HFF-Myc (cell line): ENCODE measurements around the gene PLPP7.
"Not testable (repeated sequence)": the region's sequence is repeated elsewhere in the genome, so short reads cannot be mapped to it uniquely, and the experiment has no call there.

Source experiments
- DNase-seq: peaks from one replicate; pipeline ENCODE4 v3.0.0-alpha.2; 2011; ENCODE audit warnings: low read depth; ENCODE audit errors: extremely low read depth
- H3K4me3 ChIP-seq: replicated peaks from 2 replicates; pipeline ENCODE4 v1.5.1; 2011; ENCODE audit warnings: low read depth, mild to moderate bottlenecking, control low read depth, low read length
- TF ChIP-seq, protein P1 (sequence below): IDR thresholded peaks from 2 replicates; pipeline ENCODE4 v1.5.1; 2012; ENCODE audit warnings: mild to moderate bottlenecking, low read depth, low read length, control low read depth; ENCODE audit errors: missing control alignments

Gene PLPP7

GRCh38 chr9:131347376-131348020, 58.0 kb downstream of the PLPP7 start:
- TF ChIP-seq, protein P1, sequence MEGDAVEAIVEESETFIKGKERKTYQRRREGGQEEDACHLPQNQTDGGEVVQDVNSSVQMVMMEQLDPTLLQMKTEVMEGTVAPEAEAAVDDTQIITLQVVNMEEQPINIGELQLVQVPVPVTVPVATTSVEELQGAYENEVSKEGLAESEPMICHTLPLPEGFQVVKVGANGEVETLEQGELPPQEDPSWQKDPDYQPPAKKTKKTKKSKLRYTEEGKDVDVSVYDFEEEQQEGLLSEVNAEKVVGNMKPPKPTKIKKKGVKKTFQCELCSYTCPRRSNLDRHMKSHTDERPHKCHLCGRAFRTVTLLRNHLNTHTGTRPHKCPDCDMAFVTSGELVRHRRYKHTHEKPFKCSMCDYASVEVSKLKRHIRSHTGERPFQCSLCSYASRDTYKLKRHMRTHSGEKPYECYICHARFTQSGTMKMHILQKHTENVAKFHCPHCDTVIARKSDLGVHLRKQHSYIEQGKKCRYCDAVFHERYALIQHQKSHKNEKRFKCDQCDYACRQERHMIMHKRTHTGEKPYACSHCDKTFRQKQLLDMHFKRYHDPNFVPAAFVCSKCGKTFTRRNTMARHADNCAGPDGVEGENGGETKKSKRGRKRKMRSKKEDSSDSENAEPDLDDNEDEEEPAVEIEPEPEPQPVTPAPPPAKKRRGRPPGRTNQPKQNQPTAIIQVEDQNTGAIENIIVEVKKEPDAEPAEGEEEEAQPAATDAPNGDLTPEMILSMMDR = no peak
- H3K4me3 ChIP-seq = no peak overlapping the region
- DNase-seq = no peak

DNA sequence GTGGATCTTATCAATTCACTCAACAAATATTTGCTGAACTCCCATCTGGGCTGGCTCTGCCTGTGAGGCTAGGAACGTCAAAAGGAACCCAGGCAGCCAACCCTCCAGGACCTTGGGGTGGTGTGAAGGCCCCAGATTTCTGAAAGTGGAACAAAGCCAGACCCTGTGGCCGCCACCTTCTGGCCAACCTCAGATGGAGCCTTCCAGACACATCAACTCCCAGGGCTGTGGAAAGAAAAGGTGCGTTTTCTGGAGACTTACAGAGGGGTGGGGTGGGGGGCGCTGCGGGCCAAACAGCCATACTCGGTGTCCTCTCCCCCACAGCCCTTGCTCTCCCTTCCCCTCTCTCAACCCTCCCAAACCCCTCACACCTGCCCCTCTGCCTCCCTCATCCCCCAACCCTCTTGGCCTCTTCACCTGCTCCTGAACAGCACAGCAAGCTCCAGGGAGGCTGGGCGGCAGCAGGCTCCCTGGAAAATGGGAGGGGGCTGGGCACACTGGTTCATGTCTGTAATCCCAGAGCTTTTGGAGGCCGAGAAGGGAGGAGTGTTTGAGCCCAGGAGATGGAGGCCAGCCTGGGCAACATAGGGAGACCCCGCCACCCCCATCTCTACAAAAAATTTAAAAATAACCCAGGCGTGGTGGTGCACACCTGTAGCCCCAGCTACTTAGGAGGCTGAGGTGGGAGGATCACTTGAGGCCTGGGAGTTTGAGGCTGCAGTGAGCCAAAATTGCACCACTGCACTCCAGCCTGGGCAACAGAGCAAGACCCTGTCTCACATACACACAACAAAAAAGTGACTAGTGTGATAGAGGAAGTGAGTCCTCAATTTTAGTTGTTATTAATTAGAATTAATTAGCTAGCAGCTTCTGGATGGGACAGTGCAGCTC, 59.4 kb downstream of the PLPP7 start:
- no peak for DNase-seq
- no peak overlapping the region for H3K4me3 ChIP-seq
- TF ChIP-seq, protein P1 = peak; percentile 8

DNA sequence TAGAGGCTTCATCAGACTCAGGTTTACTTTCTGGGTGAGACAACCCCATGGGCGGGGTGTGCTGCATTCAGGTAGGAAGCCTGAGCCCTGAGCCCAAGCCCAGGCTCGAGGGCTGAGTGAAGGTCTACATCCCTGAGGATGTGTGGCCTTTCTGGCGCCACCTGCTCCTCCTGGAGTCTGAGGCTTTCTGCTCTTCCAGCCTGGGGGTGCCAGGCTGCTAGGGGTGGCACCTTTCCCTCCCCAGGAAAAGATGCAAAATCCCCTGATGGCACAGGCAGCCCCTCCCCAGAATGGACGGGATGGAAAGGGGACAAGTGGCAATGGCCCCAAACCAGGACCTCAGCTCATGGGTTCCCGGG, 60.0 kb downstream of the PLPP7 start:
- TF ChIP-seq, protein P1 = no peak
- H3K4me3 ChIP-seq = no peak overlapping the region
- no peak for DNase-seq

- TF ChIP-seq, protein P1 = peak; percentile 86
- H3K4me3 ChIP-seq = peak overlapping the region; percentile 2; the same call in 1 of the 2 replicates
Measured at GRCh38 chr9:131349881-131350563, 60.5 kb downstream of the PLPP7 start.

DNA sequence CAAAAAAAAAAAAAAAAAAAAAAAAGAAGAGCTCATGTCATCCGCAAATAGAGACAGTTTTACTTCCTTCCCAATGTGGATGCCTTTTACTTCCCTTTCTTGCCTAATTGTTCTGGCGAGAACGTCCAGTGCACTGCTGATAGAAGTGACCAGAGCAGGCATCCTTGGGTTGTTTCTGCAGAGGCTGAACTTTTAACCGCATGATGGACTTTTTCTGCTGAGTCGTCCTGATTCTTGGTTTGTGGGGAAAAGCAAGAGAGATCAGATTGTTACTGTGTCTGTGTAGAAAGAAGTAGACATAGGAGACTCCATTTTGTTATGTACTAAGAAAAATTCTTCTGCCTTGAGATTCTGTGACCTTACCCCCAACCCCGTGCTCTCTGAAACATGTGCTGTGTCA, 67.0 kb downstream of the PLPP7 start:
- DNase-seq = not testable (repeated sequence)

More at GRCh38 chr9:131349881-131350563, 60.5 kb downstream of the PLPP7 start:
- DNase-seq = peak; percentile 59

DNA sequence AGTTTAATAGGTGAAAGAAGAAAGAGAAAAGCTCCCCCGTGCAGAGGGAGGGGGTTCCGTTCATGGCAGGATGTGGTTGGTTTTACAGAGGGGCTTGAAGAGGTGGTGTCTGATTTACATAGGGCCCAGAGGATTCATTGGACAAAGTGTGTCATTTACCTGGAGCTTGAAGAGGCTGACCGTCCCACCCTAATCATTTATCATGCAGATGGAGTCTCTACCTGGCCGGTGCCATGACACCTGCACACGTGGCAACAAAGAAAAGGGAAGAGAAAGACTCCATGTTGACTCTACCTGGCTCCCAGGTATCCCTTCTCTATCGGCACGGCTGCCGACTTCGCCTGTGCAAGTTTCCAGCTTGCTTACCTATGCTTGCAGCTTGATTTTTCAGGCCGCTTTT, 69.0 kb downstream of the PLPP7 start:
- H3K4me3 ChIP-seq = no peak overlapping the region
- DNase-seq = no peak
- TF ChIP-seq, protein P1 = no peak

More for the DNA sequence above, 67.0 kb downstream of the PLPP7 start:
- H3K4me3 ChIP-seq = not testable (repeated sequence)
